ENCODE results near the gene TBKBP1. TPM values are rescaled to one million over a fixed set of nuclear protein-coding genes. Genes with fewer than 3 reads are reported as not detected.

The TBKBP1 gene
- polyA plus RNA-seq, 3 donors: 0.22 to 7.7 (median 0.45) TPM

GRCh38 chr17:47751471-47751870 is 57.5 kb downstream of the TBKBP1 start:
- Mint-ChIP-seq H3K36me3 (no peaks in the 10 kb centered on the region), H3K9me3 (peaks cover 0 to 14% (median 12%) of the 10 kb centered on the region in 7 donors), H3K4me3 (no peak overlapping the region), H3K27me3 (ENCODE audit: low read depth in 3 of 3) (peaks cover 4 to 13% (median 6%) of the 10 kb centered on the region in 3 donors), H3K27ac (no peak overlapping the region), H3K4me1 (peaks cover 3% of the 10 kb centered on the region)
- no peaks in the 10 kb centered on the region for H3K27me3 ChIP-seq (ENCODE audit: control insufficient read depth in 2 of 2, insufficient read depth in 2 of 2, low read length in 2 of 2)
- no peaks in the 10 kb centered on the region for H3K79me2 ChIP-seq (ENCODE audit: insufficient read depth, low read length)
- H4K20me1 ChIP-seq (ENCODE audit: insufficient read depth, low read length): no peaks in the 10 kb centered on the region
- no peaks in the 10 kb centered on the region for H3K36me3 ChIP-seq (replicated peaks in 1 of 2; ENCODE audit: control insufficient read depth in 1 of 2, insufficient read depth in 2 of 2, low read length in 2 of 2)
- H3K4me3 ChIP-seq (replicated peaks in 1 of 3; ENCODE audit: low read depth in 2 of 3, low read length in 3 of 3): no peak overlapping the region
- H3K27ac ChIP-seq (ENCODE audit: low read depth in 1 of 2, low read length in 2 of 2): no peak overlapping the region
- no peak overlapping the region for H2AFZ ChIP-seq (ENCODE audit: insufficient read depth, low read depth, low read length, poor library complexity, severe bottlenecking)
- DNase-seq: no peak
- H3K9me3 ChIP-seq (replicated peaks in 1 of 2; ENCODE audit: control insufficient read depth in 1 of 2, insufficient read depth in 1 of 2, low read length in 2 of 2): peaks cover 5 to 8% of the 10 kb centered on the region in 2 donors
- H3K4me2 ChIP-seq (replicated peaks; ENCODE audit: extremely low read depth, low read length, poor library complexity, severe bottlenecking): no peak overlapping the region
- TF ChIP-seq CTCF (IDR thresholded peaks at IDR 0.05): no peak
- H3K9ac ChIP-seq (ENCODE audit: insufficient read depth, low read length, poor library complexity, severe bottlenecking): no peak overlapping the region
- H3K4me1 ChIP-seq (ENCODE audit: control insufficient read depth in 1 of 2, insufficient read depth in 2 of 2, low read length in 2 of 2): no peaks in the 10 kb centered on the region
- intact Hi-C loops (cut with micrococcal nuclease): no loop called here
- WGBS (ENCODE audit: insufficient coverage): no CpG with 5 or more reads among the region's 3 CpGs

- Mint-ChIP-seq H3K27ac (no peak overlapping the region), H3K27me3 (ENCODE audit: low read depth in 3 of 3) (peaks cover 14 to 28% (median 14%) of the 10 kb centered on the region in 3 donors), H3K4me3 (no peak overlapping the region), H3K4me1 (peaks cover 5% of the 10 kb centered on the region), H3K36me3 (no peaks in the 10 kb centered on the region), H3K9me3 (peaks cover 0 to 36% (median 32%) of the 10 kb centered on the region in 7 donors)
- Histone ChIP-seq H3K27ac (ENCODE audit: low read depth in 1 of 2, low read length in 2 of 2) (no peak overlapping the region), H4K20me1 (ENCODE audit: insufficient read depth, low read length) (no peaks in the 10 kb centered on the region), H3K27me3 (ENCODE audit: control insufficient read depth in 2 of 2, insufficient read depth in 2 of 2, low read length in 2 of 2) (peaks cover 2 to 3% of the 10 kb centered on the region in 2 donors), H2AFZ (ENCODE audit: insufficient read depth, low read depth, low read length, poor library complexity, severe bottlenecking) (no peak overlapping the region), H3K4me2 (replicated peaks; ENCODE audit: extremely low read depth, low read length, poor library complexity, severe bottlenecking) (no peak overlapping the region), H3K36me3 (replicated peaks in 1 of 2; ENCODE audit: control insufficient read depth in 1 of 2, insufficient read depth in 2 of 2, low read length in 2 of 2) (no peaks in the 10 kb centered on the region), H3K4me1 (ENCODE audit: control insufficient read depth in 1 of 2, insufficient read depth in 2 of 2, low read length in 2 of 2) (no peaks in the 10 kb centered on the region), H3K9ac (ENCODE audit: insufficient read depth, low read length, poor library complexity, severe bottlenecking) (no peak overlapping the region), H3K79me2 (ENCODE audit: insufficient read depth, low read length) (no peaks in the 10 kb centered on the region), H3K9me3 (replicated peaks in 1 of 2; ENCODE audit: control insufficient read depth in 1 of 2, insufficient read depth in 1 of 2, low read length in 2 of 2) (peaks cover 14 to 23% of the 10 kb centered on the region in 2 donors), H3K4me3 (replicated peaks in 1 of 3; ENCODE audit: low read depth in 2 of 3, low read length in 3 of 3) (no peak overlapping the region)
- intact Hi-C loops (cut with micrococcal nuclease): no loop called here
- TF ChIP-seq CTCF (IDR thresholded peaks at IDR 0.05): no peak
- DNase-seq: no peak
- WGBS (ENCODE audit: insufficient coverage): no CpG with 5 or more reads among the region's 1 CpG
Observed at GRCh38 chr17:47757386-47757785, 63.4 kb downstream of the TBKBP1 start.
